Endothelial cell of hepatic sinusoid (primary cell): ENCODE results near the gene SLC28A1.
"Not testable (repeated sequence)": the region's sequence is repeated elsewhere in the genome, so short reads cannot be mapped to it uniquely, and the experiment has no call there.

ENCODE experiments used
- in situ Hi-C: cut with HindIII; loops from 2 replicates; pipeline ENCODE4 v1.10.0; 2017; ENCODE audit warnings: low sequenced_read_pairs

Gene SLC28A1

GRCh38 chr15:84983294-84983693, 98.8 kb downstream of the SLC28A1 start:
- in situ Hi-C loops: no loop called here

- in situ Hi-C loops: no loop called here
Observed at GRCh38 chr15:84983711-84984110, 99.2 kb downstream of the SLC28A1 start.

DNA sequence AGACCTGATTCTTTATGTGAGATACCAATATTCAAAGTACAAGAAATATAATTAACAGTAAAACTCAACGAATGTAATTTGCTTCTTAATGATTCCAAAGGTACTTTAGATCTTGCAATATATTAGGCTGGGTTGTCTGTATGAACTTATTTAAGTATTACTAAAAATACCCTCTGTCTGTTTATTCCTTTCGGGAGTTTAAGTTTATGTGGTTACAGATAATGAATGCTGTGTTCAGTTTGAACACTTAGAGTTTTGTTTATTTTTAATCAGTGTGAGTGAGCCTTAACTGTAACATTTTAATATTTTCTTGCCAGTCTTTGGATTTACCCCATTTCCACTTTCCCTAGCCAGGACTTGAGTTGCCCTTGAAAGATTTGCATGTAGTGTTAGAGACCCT, 100.7 kb downstream of the SLC28A1 start:
- in situ Hi-C loops: no loop called here

GRCh38 chr15:84987351-84987750, 102.9 kb downstream of the SLC28A1 start:
- in situ Hi-C loops: not testable (repeated sequence)

DNA sequence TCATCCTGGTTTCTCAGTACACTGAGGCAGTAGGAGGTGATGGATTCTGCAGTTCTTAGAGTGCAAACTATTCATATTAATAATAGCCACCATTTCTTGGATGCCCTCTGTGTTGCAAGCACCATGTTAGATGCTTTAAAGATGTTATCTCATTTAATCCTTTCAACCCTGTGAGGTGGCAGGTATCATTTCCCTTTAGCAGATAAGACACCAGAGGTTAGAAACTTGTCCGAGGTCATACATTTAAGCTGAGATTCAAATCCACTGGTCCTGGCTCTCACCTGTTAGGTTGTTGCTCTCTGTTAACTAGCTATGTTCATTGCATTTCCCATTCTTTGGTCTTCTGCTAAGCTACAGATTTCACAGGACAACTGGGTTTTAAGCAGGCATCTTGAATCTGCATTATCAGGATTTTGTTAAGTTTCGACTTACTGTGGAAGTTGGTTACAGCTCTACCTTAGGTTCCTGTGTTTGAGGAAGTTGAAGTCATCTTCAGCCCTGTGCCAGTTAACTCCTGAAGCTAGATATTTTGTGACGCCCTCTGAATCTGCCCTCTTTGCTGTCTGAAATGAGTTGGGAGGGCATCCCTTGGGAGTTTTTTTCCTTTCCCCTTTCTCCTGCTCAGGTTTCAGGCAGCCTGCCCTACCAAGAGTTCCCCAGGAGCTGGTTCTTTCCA, 103.6 kb downstream of the SLC28A1 start:
- in situ Hi-C loops: no loop called here

DNA sequence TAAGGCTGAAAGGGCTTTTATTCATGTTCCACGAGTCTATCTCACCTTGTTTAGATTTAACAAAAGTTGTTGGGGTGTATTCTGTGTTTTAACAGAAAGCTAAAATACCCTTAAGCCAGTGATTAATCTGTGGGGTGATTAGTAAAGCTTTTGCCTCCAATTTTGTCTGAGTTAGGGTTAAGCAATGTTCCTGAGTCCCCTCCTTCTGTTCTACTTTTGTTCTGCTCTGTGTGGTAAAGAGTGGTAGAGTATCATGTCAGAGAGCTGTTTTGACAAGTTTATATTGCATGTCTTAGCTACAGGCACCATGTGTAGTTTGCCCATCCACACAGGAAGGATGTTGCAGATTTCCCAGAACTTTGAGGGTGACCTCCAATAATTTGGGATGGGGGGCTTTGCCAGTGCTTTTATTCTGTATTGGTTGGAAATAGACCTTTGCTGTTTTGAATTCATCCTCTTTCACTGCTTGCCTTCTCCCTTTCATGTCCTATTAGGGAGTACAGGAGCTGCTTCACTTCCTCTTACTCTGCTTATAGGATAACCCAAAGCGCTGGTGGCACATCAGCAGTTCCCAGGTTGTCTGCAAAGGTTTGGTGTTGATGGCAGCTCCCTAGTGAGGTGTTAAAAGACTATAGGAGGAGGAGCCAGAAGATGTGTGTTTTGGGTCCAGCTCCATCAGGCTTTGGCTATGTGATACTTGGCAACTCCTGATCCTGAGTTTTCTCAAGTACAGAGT, 104.6 kb downstream of the SLC28A1 start:
- in situ Hi-C loops: no loop called here

GRCh38 chr15:84990507-84990906, 106.0 kb downstream of the SLC28A1 start:
- in situ Hi-C loops: no loop called here

DNA sequence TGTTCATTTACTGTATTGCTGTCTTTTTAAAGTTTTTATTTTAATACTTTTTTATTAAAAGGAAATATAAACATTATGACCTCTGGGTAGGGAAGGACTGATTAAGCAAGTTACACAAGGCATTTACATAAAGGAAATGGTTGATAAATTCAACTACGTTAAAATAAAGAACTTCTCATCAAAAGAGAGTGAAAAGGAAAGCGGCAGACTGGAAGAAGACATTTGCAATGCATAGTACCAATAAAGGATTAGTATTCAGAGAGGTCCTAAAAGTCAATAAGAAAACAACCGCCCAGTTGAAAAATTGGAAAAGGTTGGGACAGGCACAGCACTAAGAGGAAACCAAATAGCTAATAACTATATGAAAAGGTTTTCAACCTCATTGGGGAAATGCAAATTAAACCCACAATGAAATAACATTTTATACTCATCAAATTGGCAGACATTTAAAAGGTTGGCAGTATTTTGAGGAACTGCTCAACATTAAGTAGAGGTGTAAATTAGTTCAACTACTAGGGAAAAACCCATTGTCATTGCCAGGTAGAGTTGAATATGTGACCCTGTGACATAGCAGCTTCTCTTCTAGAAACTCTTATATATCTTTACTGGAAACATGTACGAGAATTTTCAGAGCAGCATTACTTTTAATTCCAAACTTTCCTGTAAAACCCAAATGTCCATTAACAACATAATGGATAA, 106.7 kb downstream of the SLC28A1 start:
- in situ Hi-C loops: no loop called here

- in situ Hi-C loops: no loop called here
Observed at GRCh38 chr15:84992157-84992944, 107.9 kb downstream of the SLC28A1 start.
